ENCODE data around the gene FAM171A2.
A peak's percentile ranks its signal among the peaks of the same experiment; 100 is the strongest.
"Not testable (repeated sequence)": the region's sequence is repeated elsewhere in the genome, so short reads cannot be mapped to it uniquely, and the experiment has no call there.

The FAM171A2 gene

DNA sequence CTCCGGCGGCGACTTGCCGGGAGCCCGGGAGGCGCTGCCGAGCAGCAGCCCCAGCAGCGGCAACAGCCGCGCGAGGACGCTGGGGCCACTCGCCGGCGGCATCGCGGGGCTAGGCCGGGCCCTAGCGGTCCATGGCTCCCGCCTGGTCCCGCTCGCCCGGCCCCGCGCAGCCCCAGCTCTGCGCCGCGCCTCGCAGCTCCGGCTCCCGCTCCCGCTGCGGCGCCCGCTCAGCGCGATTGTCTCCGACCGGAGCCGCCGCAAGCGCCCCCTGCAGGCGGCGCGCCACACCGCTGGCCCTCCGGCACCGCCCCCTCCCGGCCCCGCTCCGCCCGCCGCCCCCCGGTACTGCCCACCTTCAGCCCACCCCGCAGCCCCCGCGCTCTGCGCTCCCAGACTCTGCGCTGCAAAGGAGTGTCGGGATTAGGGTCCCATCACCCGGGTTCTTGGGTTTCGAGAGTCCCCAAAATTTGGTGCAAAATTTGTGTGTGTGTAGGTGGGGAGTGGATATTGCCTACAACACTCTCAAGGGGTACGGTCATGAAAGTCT, at the start of gene FAM171A2:
FAM171A2 (minus strand) TSS at position 241 of the 547 bp plus-strand sequence; CDS start at position 102, 139 bp downstream.
- DNase-seq: peak; percentile 73

DNA sequence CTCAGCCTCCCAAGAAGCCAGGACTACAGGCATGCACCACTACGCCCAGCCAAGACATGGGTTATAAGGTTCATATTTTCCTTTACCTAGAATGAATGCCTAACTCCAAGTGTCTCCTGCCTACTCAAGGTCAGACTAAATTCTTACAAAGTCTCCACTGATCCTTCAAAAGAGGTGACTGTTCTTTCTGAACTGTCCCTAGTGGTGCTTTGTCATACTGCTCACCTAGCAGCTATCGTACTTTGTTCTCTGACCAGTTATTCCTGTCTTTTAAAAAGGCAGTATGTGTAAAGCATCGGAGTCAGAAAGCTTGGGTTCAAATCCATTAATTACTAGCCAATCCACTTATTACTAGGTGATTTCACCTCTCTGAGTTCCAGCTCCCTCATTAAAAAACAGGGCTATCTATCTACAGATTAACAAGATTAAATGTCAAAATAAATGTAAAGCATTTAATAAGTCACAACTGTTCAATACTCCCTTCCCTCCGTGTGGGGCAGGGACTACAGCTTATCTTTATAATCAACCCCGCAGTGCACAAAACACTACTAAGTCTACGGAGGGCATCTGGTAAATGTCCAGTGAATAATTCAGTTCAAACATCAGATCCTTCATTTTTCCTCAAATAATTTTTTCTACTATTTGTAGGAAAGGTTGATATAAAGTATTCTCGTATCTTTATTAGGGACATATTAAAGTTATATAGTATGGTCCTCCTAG, 45.8 kb upstream of the FAM171A2 start:
- DNase-seq: no peak

DNA sequence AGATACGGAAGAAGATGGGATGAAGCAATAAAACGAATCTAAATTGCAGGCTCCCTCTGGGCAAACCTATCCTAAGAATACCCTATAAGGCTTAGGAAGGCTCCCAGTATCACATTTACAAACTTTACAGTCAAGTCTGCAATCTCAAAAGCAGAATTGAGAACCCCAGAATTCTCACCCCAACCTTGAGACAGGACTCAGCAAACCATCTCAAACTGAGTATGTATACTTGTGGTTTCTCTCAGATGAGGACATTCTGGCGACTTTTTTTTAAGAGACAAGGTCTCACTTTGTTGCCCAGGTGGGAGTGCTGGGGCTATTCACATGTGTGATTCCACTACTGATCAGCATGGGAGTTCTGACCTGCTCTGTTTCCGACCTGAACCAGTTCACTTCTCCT, 45.1 kb upstream of the FAM171A2 start:
- no peak for DNase-seq

DNA sequence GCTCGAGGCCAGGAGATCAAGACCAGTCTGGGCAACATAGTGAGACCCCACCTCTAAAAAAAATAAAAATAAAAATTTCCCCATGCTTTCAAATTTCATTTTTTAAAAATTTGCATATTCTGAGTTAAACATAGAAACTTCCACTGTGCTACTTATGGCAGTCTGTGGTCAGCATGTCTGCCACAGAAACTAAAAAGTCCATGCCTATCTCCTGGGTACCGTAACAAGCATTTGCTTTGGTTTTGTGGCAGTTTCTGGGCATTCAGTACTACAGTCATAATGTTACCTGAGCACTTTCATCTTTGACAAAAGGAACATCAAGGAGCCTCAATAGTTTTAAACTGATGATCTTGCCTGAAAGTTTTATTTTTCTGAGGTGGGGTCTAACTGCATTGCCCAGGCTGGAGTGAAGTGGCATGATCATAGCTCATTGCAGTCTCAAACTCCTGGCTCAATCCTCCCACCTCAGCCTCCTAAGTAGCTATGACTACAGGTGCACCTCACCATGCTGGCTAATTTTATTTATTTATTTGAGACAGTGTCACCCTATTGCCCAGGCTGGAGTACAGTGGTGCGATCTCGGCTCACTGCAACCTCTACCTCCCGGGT, 39.0 kb upstream of the FAM171A2 start:
- no peak for DNase-seq

DNA sequence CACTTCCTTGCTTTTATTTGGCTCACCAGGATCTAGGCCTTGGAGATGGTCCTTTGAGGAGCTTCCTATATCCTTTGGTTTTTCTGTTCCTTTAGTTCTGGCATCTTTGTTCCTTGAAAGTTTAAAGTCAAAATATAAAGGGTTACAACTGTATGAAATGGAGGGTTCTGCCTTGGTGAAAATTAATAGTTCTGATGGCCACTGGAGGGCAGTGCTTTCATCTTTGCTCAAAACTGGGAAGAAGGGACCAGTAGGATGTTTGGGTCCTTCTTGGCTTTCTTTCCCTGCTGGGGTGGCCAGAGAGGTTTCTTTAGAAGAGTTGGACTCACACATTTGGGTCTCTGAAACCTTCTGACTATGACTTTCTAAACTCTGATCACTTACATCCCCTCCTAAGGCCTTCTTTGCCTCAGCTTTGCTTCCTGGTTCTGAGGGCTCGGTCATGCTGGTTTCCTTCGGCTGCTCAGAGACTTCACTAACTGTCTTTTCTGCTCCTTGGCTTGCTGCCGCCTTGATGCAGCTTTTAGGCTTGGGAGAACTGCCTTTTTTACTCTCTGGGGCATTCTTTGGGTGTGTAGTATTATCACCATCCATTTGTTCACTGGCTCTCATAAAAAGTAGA, 36.7 kb upstream of the FAM171A2 start:
- DNase-seq: no peak

- no peak for DNase-seq
Observed at GRCh38 chr17:44398692-44399691, 35.3 kb upstream of the FAM171A2 start.

GRCh38 chr17:44397479-44398440, 34.1 kb upstream of the FAM171A2 start:
- DNase-seq: no peak

DNA sequence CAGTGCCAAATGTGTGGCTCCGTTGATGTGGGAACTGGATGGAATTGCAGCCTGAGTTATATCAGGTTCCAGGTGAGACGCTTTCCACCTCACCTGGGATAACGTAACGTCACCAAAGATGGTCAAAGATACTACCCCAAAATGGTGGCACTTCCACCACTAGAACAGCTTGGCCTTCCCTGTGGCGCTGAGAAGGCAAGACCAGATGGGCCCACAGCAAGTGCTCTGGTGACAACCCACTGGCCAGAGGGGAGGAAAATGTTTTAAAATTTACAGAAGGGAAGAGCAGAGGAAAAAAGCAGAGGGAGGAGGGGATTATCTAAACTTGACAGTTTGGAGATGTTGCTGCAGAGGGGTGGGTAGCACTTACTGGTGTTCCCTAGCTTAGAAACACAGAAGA, 33.3 kb upstream of the FAM171A2 start:
- no peak for DNase-seq

GRCh38 chr17:44394833-44395232, 31.2 kb upstream of the FAM171A2 start:
- no peak for DNase-seq

GRCh38 chr17:44394112-44394511, 30.5 kb upstream of the FAM171A2 start:
- DNase-seq: not testable (repeated sequence)

DNA sequence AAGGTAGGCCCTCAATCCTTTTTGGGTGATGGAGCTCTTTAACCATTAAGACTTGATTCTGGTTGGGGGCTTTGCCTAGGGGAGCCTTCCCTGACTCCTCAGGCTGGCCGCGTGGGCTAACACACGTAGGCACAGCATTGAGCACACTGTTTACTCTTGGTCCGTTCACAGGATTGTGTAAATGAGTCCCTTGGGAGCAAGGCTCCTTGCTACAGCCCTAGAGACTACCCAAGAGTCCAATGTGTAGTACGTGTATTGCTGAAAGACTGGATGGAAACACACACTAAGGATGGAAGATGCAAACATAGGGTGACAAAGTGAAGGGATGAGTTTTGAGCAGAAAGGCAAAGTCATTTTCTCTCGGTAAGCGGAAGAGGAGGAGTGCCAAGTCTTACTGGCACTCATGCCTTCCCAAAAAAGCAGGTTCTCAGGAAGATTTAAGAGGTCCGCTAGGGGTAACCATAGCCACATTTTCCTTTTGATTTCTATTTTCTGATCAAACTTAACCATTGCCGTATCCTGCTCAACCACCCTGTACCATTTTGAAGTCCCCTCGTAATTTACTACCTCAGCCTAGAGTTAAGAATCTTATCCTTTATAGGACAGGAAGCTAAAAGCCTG, 26.7 kb upstream of the FAM171A2 start:
- no peak for DNase-seq

- DNase-seq: no peak
Observed at GRCh38 chr17:44389723-44390202, 26.1 kb upstream of the FAM171A2 start.

GRCh38 chr17:44389281-44389680, 25.6 kb upstream of the FAM171A2 start, which contains the start of gene ITGA2B:
Gene ITGA2B (minus strand): TSS chr17:44389649. CDS start chr17:44389473, 176 bp downstream.
- no peak for DNase-seq

- DNase-seq: no peak
Observed at GRCh38 chr17:44387804-44388203, 24.2 kb upstream of the FAM171A2 start.

- DNase-seq: no peak
Observed at GRCh38 chr17:44386182-44386525, 22.5 kb upstream of the FAM171A2 start.

- peak; percentile 88 for DNase-seq
Observed at GRCh38 chr17:44385287-44386181, 21.9 kb upstream of the FAM171A2 start.

DNA sequence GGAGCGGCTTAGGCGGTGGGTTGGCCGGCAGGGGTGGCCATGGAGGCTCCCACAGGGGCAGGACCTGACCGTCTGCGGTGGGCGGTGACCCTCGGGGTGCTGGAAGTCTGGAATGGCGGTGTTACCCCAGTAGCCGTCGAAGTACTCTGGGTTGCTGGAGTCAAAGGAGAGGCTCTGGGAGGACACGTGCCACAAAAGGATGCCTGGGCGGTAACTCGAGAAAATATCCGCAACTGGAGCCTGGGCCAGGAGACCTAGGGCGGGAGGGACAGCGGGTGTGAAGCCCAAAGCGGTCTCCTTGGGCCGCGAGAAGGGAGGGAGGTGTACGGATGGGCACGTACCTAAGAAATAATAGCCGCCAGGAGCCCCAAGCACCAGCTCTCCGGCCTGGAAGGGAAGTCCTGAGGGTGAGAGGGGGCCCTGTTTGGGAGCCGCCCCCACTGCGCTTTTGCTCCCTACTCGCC, 21.2 kb upstream of the FAM171A2 start:
- no peak for DNase-seq

DNA sequence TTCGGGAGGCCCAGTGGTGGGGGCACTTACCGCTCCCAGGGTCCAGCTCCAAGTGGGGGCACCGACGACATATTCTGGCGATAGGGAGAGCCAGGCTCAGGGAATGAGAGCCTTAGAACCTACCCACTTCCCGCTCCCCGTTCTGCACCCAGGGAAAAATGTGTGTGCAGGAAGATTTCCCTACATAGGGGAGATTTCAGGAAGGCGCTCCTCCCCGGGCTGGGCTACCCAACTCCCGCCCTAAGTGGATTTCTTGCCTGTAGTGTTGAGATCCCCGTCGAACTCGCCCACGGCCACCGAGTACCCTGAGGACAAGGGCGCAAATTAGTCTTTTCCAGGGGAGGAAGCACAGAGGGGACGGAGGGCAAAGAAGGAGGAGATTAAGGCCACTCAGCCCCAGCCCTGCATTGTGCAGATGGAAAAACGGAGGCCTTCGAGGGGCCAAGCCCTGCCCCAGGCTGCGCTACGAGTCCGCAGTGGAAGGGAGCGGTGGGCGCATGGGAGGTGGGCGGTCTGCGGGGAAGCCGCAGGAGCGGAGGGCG, 20.7 kb upstream of the FAM171A2 start:
- no peak for DNase-seq

DNA sequence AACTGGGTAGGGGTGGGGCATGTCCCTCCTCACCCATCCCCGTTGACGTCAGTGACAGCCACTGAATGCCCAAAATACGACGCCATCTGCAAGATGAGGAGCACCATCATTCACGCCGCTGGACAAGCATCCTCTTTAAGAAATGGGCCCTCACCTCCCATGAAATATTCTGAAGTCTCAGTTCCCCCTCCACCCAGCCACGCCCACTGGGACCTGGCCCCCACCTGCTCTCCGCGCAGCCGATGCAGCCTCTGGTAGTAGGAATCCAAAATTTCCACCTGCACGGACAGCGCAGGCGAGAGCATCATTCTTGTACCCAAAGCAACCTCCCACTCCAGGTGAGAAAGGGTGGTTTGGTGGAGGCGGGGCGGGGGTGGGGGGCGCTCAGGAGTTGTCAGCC, 20.2 kb upstream of the FAM171A2 start:
- DNase-seq: no peak

Data from CD4-positive, alpha-beta T cell treated with Interleukin-12 subunit alpha and Interleukin-12 subunit beta, for 1 hour (primary cell).